ENCODE data around the gene F9.

F9 gene

DNA sequence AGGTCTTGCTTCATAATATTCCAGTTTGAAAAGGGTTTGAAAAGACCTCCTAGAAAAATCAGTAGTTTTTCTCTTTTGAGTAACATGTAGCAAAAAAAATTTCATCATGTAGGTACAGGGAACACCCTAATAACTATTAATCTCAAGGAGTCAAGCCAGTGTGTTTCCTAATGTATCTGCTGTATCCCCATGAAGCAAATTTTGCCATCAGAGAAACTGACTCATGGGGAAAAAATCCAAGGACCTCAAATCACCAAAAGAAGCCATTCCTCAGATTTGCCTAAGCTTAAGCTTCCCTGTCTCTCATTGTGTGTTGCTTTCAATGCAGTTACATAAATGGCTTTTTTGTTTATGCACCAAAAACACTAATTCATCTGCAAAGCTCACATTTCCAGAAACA, 29.7 kb downstream of the F9 start:
- TF ChIP-seq POLR2AphosphoS5 (IDR thresholded peaks at IDR 0.05; ENCODE audit: low read depth, low read length) (no peak), FOXP2 (optimal IDR thresholded peaks at IDR 0.05; ENCODE audit: borderline replicate concordance, extremely low read depth, extremely low read length, insufficient read depth) (no peak), SIN3A (IDR thresholded peaks at IDR 0.05; ENCODE audit: borderline replicate concordance, insufficient read depth, low read length) (no peak), TAF1 (IDR thresholded peaks at IDR 0.05; ENCODE audit: borderline replicate concordance, insufficient read depth, low read length) (no peak)
- TF ChIP-seq, protein P1, sequence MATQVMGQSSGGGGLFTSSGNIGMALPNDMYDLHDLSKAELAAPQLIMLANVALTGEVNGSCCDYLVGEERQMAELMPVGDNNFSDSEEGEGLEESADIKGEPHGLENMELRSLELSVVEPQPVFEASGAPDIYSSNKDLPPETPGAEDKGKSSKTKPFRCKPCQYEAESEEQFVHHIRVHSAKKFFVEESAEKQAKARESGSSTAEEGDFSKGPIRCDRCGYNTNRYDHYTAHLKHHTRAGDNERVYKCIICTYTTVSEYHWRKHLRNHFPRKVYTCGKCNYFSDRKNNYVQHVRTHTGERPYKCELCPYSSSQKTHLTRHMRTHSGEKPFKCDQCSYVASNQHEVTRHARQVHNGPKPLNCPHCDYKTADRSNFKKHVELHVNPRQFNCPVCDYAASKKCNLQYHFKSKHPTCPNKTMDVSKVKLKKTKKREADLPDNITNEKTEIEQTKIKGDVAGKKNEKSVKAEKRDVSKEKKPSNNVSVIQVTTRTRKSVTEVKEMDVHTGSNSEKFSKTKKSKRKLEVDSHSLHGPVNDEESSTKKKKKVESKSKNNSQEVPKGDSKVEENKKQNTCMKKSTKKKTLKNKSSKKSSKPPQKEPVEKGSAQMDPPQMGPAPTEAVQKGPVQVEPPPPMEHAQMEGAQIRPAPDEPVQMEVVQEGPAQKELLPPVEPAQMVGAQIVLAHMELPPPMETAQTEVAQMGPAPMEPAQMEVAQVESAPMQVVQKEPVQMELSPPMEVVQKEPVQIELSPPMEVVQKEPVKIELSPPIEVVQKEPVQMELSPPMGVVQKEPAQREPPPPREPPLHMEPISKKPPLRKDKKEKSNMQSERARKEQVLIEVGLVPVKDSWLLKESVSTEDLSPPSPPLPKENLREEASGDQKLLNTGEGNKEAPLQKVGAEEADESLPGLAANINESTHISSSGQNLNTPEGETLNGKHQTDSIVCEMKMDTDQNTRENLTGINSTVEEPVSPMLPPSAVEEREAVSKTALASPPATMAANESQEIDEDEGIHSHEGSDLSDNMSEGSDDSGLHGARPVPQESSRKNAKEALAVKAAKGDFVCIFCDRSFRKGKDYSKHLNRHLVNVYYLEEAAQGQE (IDR thresholded peaks at IDR 0.05; ENCODE audit: insufficient read depth in 1 of 2, low read depth in 2 of 2, low read length in 2 of 2), result no peak

DNA sequence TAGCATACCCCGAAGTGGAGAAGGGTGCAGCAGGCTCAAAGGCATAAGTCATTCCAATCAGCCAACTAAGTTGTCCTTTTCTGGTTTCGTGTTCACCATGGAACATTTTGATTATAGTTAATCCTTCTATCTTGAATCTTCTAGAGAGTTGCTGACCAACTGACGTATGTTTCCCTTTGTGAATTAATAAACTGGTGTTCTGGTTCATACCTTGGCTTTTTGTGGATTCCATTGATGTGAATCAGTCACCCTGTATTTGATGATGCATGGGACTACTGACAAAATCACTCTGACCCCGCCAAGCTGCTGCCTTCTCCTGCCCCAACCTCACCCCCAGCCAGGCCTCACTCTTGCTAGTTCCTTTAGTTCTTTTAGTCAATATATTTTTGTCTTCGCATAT, 32.7 kb downstream of the F9 start:
- TF ChIP-seq POLR2AphosphoS5 (IDR thresholded peaks at IDR 0.05; ENCODE audit: low read depth, low read length), result no peak
- TF ChIP-seq FOXP2 (optimal IDR thresholded peaks at IDR 0.05; ENCODE audit: borderline replicate concordance, extremely low read depth, extremely low read length, insufficient read depth), result no peak
- TF ChIP-seq TAF1 (IDR thresholded peaks at IDR 0.05; ENCODE audit: borderline replicate concordance, insufficient read depth, low read length), result no peak
- TF ChIP-seq, protein P1 (IDR thresholded peaks at IDR 0.05; ENCODE audit: insufficient read depth in 1 of 2, low read depth in 2 of 2, low read length in 2 of 2), result no peak
- no peak for TF ChIP-seq SIN3A (IDR thresholded peaks at IDR 0.05; ENCODE audit: borderline replicate concordance, insufficient read depth, low read length)

DNA sequence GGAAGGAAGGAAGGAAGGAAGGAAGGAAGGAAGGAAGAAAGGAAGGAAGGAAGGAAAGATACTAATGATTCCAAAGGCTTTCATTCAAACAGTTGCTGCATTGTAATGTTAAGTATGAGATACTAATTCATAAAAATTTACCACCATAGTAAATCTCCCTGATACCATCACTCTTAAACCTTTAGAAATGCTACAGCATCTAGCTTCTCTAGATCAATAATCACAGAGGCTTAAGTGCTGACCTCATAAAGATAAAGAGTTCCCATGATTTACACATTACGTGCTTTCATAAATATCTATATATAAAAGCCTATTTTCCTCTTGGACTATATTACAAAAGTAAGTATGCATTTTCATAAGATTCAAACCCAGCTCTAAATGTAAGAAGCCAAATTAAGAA, 36.4 kb downstream of the F9 start:
- TF ChIP-seq POLR2AphosphoS5 (IDR thresholded peaks at IDR 0.05; ENCODE audit: low read depth, low read length) (no peak), FOXP2 (optimal IDR thresholded peaks at IDR 0.05; ENCODE audit: borderline replicate concordance, extremely low read depth, extremely low read length, insufficient read depth) (no peak), TAF1 (IDR thresholded peaks at IDR 0.05; ENCODE audit: borderline replicate concordance, insufficient read depth, low read length) (no peak), SIN3A (IDR thresholded peaks at IDR 0.05; ENCODE audit: borderline replicate concordance, insufficient read depth, low read length) (no peak)
- TF ChIP-seq, protein P1 (IDR thresholded peaks at IDR 0.05; ENCODE audit: insufficient read depth in 1 of 2, low read depth in 2 of 2, low read length in 2 of 2), result no peak

DNA sequence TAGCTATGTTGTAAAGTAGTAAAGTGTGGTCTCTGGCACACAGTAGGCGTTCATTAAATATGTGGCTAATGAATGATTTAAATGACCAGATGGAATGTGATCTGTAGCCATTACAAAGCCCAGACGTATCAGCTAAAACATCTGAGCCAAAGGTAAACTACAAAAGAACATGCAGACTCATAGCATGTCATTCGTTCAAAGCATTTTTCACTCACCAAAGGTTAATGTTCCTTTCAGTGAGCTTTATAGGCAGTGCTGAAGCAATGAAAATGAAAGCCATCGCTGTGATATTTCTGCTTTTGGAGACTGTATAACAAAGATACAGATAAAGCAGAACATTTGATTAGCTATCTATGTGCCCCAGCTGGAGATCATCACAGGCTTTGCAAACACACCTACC, 50.5 kb downstream of the F9 start:
- TF ChIP-seq POLR2AphosphoS5 (IDR thresholded peaks at IDR 0.05; ENCODE audit: low read depth, low read length), result no peak
- TF ChIP-seq FOXP2 (optimal IDR thresholded peaks at IDR 0.05; ENCODE audit: borderline replicate concordance, extremely low read depth, extremely low read length, insufficient read depth), result no peak
- TF ChIP-seq SIN3A (IDR thresholded peaks at IDR 0.05; ENCODE audit: borderline replicate concordance, insufficient read depth, low read length), result no peak
- TF ChIP-seq, protein P1 (IDR thresholded peaks at IDR 0.05; ENCODE audit: insufficient read depth in 1 of 2, low read depth in 2 of 2, low read length in 2 of 2), result no peak
- TF ChIP-seq TAF1 (IDR thresholded peaks at IDR 0.05; ENCODE audit: borderline replicate concordance, insufficient read depth, low read length), result no peak

DNA sequence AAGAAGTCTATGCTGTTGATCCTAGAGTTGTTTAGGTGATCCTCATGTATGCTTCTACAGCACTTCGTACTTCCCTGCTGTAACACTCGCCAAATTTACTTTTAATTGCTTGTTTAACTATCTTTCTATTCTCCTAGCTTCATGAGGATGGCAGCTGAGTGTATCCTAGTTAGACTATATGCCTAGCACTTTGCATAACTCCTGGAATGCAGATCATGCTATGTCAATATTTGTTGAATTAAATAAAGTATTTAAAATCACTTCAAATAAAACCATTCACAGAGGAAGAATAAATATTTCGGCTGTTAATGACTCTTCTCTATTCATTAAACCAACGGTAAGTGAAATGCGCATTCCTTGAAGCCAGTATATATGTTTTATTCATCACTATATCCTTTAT, 55.1 kb downstream of the F9 start:
- TF ChIP-seq TAF1 (IDR thresholded peaks at IDR 0.05; ENCODE audit: borderline replicate concordance, insufficient read depth, low read length) (no peak), FOXP2 (optimal IDR thresholded peaks at IDR 0.05; ENCODE audit: borderline replicate concordance, extremely low read depth, extremely low read length, insufficient read depth) (no peak), POLR2AphosphoS5 (IDR thresholded peaks at IDR 0.05; ENCODE audit: low read depth, low read length) (no peak), SIN3A (IDR thresholded peaks at IDR 0.05; ENCODE audit: borderline replicate concordance, insufficient read depth, low read length) (no peak)
- TF ChIP-seq, protein P1 (IDR thresholded peaks at IDR 0.05; ENCODE audit: insufficient read depth in 1 of 2, low read depth in 2 of 2, low read length in 2 of 2), result no peak

All from PFSK-1 (cell line).